HG03565 (cell line): ENCODE measurements around the gene RNFT1.
"Not testable (repeated sequence)": the region's sequence is repeated elsewhere in the genome, so short reads cannot be mapped to it uniquely, and the experiment has no call there.

Source experiments
- ATAC-seq: cut with Tn5 transposase; IDR thresholded peaks from one replicate; pipeline ENCODE4 v1.9.1; 2021; ENCODE audit warnings: mild to moderate bottlenecking, moderate library complexity; ENCODE audit not compliant: unreplicated experiment

Gene RNFT1

DNA sequence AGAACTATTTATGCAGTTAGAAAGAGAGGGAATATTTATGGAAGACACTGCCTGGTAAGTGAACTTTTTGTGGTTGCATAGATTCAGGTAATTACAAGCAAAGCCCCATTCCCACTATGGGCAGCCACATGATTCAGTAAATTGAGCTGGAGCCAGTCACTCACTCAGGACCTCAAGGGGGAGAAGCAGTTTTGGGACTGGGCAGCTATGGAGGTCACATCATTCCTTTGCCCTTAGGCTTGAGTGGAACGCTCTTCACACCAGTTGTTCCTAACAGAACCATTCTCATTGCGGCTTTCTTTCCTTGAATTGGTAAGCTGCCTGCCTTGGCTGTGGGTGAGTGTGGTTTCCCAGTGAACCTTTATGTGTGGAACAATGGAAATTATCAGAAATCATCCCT, 34.4 kb downstream of the RNFT1 start:
- not testable (repeated sequence) for ATAC-seq

DNA sequence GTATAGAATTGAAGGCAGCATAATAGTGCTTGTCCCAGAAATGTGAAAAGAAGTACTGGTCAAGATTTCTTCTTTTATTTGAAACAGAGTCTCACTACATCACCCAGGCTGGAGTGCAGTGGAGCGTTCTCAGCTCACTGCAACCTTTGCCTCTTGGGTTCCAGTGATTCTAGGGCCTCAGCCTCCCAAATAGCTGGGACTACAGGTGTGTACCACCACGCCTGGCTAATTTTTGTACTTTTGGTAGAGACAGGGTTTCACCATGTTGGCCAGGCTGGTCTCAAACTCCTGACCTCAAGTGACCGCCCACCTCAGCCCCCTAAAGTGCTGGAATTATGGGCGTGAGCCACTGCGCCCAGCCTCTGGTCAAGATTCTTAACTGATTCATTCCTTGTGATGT, 43.9 kb downstream of the RNFT1 start:
- ATAC-seq, result not testable (repeated sequence)

- ATAC-seq, result no peak
These were observed 48.1 kb downstream of the RNFT1 start for GRCh38 chr17:59916446-59916845.

DNA sequence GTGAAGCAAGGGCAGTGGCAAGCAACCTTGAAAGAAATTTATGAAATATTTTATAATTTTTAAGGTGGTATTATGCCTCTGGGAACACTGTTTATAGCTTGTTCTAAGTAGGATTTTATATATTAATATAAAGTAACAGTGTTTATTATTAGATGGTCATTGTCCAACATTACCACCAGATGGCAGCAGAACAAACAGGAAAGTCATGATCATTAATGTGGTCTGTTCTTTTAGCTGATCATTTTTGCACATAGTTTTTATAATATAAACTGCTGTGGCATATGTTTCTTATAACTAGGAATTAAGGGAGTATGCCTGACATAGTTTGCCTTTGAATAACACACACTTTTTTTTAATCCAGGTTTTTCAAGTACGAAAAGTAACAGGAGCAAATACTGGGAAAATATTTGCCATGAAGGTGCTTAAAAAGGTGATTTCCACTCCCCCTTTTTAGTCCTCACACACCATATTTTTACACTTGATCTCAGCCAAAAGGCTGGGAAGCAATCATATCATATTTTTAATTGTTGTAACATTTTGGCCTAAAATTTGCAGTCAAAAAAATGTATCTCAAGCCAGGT, 50.2 kb downstream of the RNFT1 start:
- ATAC-seq, result no peak

GRCh38 chr17:59907467-59907866, 57.1 kb downstream of the RNFT1 start:
- no peak for ATAC-seq

- no peak for ATAC-seq
These were observed 61.1 kb downstream of the RNFT1 start for GRCh38 chr17:59903455-59903854.
